D341Med (cell line): ENCODE measurements around the gene RNF130.
A peak's percentile ranks its signal among the peaks of the same experiment; 100 is the strongest.

Experiments used
- DNase-seq: peaks from one replicate; pipeline ENCODE4 v3.0.0; 2012; ENCODE audit warnings: low spot score

RNF130 gene

GRCh38 chr5:179915406-179915935, 156.1 kb downstream of the RNF130 start:
- no peak for DNase-seq

GRCh38 chr5:179914032-179914755, 157.4 kb downstream of the RNF130 start:
- no peak for DNase-seq

DNA sequence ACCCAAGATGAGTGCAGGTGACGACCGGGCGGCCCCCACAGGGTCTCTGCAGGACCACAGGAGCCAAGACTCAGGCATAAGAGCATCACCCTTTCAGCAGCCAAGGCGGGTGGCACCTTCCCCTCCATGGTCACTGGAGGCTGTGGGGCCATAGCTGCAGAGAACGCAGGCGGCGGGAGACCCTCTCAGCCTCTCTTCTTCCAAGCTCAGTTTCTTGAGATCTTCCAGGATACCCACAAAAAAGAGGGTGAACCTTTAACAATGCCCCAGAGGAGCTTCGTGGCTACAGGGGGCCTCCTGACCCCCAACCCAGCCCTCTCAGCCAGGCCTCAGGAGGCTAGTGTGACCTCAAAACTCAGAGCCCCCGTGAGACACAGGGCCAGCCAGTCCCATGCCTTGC, 158.1 kb downstream of the RNF130 start:
- no peak for DNase-seq

GRCh38 chr5:179912951-179913350, 158.6 kb downstream of the RNF130 start:
- DNase-seq = no peak

DNA sequence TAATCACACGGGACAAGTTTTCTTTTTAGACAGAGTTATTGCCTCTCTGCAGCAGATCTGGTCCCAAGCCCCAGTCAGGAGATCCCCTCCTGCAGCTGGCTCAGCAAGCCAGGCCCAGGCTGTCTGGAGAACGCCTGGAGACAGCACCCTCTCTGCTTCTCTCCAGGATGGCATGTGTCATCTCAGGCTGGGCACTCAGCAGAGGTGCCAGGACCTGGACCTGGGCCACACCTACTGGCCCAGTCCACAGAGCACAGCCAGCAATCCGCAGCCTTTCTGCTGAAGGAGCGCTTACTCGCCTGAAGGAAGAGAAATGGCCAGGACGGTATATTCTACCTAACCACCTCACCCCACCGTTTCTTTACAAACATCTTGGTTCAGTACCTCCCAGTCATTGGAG, 159.2 kb downstream of the RNF130 start:
- DNase-seq = no peak

DNA sequence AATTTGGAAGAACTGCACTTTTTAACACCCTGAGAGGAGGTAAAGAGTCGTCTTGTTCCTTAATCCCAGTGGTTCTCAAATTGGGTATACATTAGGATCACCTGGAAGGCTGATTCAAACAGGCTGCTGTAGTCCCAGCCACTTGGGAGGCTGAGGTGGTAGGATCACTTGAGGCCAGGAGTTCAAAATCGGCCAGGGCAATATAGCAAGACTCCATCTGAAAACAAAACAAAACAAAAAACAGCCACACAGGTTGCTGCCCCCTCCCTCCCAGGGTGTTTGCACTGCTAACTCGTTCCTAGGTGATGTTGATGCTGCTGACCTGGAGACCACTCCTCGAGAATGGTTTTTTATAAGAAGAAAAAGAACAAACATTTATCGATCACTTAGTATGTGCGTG, 162.3 kb downstream of the RNF130 start:
- DNase-seq = no peak

GRCh38 chr5:179908528-179908927, 163.0 kb downstream of the RNF130 start:
- DNase-seq = peak; percentile 54

DNA sequence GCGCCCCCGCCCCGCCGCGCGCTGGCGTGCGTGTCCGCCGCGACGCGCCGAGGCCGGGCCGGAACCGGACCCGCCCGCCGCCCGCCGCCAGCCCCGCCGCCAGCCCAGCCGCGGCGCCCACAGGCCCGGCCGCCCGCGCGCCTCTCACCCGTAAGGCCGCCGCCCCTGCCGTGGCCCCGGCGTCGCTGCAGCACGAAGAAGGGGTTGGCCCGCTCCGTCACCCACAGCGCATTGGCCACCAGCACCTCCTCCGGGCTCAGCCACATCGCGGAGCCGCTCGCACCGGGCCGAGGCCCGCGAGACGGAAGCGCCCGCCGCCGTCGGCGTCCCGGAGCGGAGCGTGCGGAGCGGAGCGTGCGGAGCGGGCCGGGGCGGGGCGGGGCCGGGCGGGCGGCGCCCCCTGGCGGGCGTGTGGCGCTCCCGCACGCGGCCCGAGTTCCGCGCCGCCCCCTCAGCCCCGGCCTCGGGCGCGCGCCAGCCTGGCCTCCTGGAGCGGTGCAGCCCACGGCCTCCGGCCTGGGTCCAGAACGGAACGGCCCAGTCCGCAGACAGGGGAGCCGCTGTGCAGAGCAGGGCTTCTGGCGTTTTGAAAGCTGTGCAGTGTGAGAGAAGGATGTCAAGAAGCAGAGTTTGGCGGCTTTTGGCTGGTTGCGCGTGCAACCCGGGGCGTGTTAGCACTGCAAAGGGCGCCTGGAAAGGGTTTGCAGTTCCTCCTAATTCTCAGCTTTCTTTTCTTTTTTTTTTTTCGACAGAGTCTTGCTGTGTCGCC, 163.8 kb downstream of the RNF130 start, which contains the start of gene TBC1D9B:
Gene TBC1D9B, minus strand, starts transcription at position 342 of the 769 bp plus-strand sequence. Its CDS starts 76 bp downstream, at position 266.
- peak; percentile 96 for DNase-seq

DNA sequence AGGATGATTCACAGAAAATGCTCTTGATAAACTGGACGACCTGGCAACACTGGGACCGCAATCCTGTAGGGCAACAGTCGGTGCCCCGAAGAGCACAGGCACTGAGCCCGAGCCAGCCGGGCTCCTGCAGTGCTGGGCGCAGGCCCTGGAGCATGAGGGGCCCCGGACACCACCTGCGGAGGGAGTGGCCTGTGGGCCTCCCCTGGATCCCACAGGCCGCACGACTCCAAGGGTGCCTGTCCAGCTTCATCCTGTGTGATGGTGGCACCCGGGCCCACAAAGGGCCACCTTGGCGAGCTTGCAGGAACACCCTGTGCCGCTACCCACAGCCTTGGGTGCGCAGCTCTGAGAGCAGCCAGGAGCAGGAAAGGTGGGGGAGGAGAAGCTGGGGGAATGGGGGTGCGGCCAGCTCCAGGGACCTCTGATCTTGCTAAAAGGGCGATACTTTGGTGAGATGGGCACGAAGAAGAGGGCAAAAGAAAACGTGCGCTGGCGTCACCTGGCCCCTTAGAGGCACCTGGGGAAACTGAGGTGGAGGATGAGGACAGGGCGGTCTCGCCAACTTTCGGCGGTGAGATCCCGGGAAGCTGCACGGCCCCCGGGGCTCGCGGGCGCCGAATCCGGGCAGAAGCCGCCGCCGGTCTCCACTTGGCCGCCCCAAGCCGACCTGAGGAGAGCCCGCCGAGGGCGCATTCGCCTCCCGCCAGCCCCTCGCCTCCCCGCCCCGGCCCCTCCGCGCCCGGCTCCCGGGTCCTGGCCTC, 164.6 kb downstream of the RNF130 start:
- no peak for DNase-seq

DNA sequence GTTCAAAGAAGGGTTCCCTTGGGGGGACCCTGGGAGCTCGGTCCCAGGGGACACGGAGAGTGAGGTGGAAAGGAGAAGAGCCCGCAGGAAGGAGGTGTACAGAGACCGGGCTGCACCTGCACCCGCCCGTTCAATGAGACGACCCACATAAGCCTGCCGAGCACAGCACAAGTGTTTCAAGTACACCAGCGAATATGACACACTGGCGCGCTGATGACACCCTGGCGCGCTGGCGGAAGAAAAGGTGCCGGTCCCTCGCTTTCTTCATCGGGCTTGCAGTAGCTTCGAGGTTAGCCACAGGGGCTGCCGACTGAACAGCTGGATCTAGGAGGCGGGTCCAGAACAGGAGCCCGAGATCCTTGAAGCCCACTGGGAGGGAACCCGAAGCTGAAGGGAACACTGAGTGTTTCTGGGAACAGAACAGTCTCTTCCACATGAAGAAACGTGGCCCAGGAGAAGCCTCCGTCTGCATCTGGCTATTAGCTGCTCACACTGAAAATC, 165.2 kb downstream of the RNF130 start:
- no peak for DNase-seq

DNA sequence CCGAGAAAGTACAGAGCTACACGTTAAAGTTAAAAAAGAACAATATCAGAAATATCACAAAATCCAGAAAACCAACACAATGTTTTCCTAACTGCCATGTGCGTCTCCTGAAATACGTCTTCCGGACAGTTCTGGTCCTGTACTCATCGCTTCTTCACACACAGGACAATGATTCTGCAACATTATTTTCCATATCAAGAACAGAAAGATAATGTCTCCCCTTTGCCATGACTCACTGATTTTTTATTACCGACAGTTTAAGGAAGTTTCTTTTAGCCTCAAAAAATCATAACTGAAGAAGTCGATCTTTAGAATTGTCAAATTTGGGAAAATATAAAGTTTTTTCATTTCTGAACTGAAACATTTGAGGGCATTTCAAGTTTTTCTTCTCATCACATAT, 166.4 kb downstream of the RNF130 start:
- DNase-seq = no peak
